Measurements from ENCODE around the gene UHRF1. TPM values are rescaled to one million over a fixed set of nuclear protein-coding genes. Genes with fewer than 3 reads are reported as not detected.

The UHRF1 gene
- total and polyA plus RNA-seq, 2 donors from 2014 or later, result 0.19 to 3.1 TPM

- intact Hi-C loops (cut with DNase I), result no loop called here
- Histone ChIP-seq H3K4me3 (ENCODE audit: low read length in 3 of 3) (peak overlapping the region; percentile 49 to 73 (median 58)), H3K27ac (ENCODE audit: low read depth in 2 of 2, low read length in 2 of 2) (no peak overlapping the region), H3K27me3 (ENCODE audit: control insufficient read depth, insufficient read depth, low read length) (no peaks in the 10 kb centered on the region), H3K4me1 (ENCODE audit: control insufficient read depth in 2 of 3, insufficient read depth in 2 of 3, low read depth in 1 of 3, low read length in 3 of 3) (peaks cover 0 to 30% (median 9%) of the 10 kb centered on the region in 3 donors), H3K9me3 (ENCODE audit: control insufficient read depth in 2 of 3, insufficient read depth in 1 of 3, low read length in 3 of 3) (no peaks in the 10 kb centered on the region), H3K36me3 (ENCODE audit: control insufficient read depth in 2 of 3, insufficient read depth in 3 of 3, low read length in 3 of 3) (no peaks in the 10 kb centered on the region), H3K9ac (ENCODE audit: low read length in 3 of 3) (peak overlapping the region; percentile 33 to 80 (median 48))
- FAIRE-seq (no peak), DNase-seq (peak in 1 of 5 donors; percentile 72)
- no peak for TF ChIP-seq CTCF (IDR thresholded peaks at IDR 0.05; ENCODE audit: borderline replicate concordance, extremely low read depth, insufficient read depth)
These were observed 60.7 kb downstream of the UHRF1 start for GRCh38 chr19:4969772-4970531.

GRCh38 chr19:4970558-4971423 lies 61.5 kb downstream of the UHRF1 start:
- peaks cover 0 to 30% (median 12%) of the 10 kb centered on the region in 3 donors for H3K4me1 ChIP-seq (ENCODE audit: control insufficient read depth in 2 of 3, insufficient read depth in 2 of 3, low read depth in 1 of 3, low read length in 3 of 3)
- no peak for FAIRE-seq
- H3K27ac ChIP-seq (ENCODE audit: low read depth in 2 of 2, low read length in 2 of 2), result peak overlapping the region in 1 of 2 donors; percentile 27
- no peaks in the 10 kb centered on the region for H3K27me3 ChIP-seq (ENCODE audit: control insufficient read depth, insufficient read depth, low read length)
- peak in 2 of 5 donors; percentile 36 to 59 for DNase-seq
- no peaks in the 10 kb centered on the region for H3K9me3 ChIP-seq (ENCODE audit: control insufficient read depth in 2 of 3, insufficient read depth in 1 of 3, low read length in 3 of 3)
- peak overlapping the region in 2 of 3 donors; percentile 37 to 80 for H3K9ac ChIP-seq (ENCODE audit: low read length in 3 of 3)
- TF ChIP-seq CTCF (IDR thresholded peaks at IDR 0.05; ENCODE audit: borderline replicate concordance, extremely low read depth, insufficient read depth), result no peak
- H3K4me3 ChIP-seq (ENCODE audit: low read length in 3 of 3), result peak overlapping the region in 2 of 3 donors; percentile 58 to 73
- intact Hi-C loops (cut with DNase I), result no loop called here
- H3K36me3 ChIP-seq (ENCODE audit: control insufficient read depth in 2 of 3, insufficient read depth in 3 of 3, low read length in 3 of 3), result no peaks in the 10 kb centered on the region

DNA sequence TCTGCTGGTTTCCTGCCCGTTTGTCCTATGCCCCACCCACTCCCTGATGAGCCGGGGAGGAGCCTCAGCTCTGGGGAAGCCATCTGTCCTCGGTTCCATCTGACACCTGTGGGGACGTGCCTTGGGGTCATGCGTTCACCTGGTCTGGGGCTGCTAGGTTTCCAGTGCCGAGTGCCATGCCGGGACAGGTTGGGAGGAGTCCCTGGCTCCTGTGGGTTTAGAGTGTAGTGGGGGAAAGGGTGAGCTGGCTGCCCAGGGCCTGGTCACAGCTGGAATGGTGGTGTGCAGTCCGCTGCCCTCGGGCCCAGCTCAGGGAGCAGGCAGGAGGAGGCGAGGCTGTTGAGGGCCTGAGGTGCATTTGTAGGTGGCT lies 62.1 kb downstream of the UHRF1 start:
- no peaks in the 10 kb centered on the region for H3K27me3 ChIP-seq (ENCODE audit: control insufficient read depth, insufficient read depth, low read length)
- FAIRE-seq (no peak), DNase-seq (peak in 3 of 5 donors; percentile 42 to 71 (median 60))
- H3K9ac ChIP-seq (ENCODE audit: low read length in 3 of 3), result no peak overlapping the region
- H3K36me3 ChIP-seq (ENCODE audit: control insufficient read depth in 2 of 3, insufficient read depth in 3 of 3, low read length in 3 of 3), result no peaks in the 10 kb centered on the region
- H3K27ac ChIP-seq (ENCODE audit: low read depth in 2 of 2, low read length in 2 of 2), result peak overlapping the region in 1 of 2 donors; percentile 27
- no peak for TF ChIP-seq CTCF (IDR thresholded peaks at IDR 0.05; ENCODE audit: borderline replicate concordance, extremely low read depth, insufficient read depth)
- H3K9me3 ChIP-seq (ENCODE audit: control insufficient read depth in 2 of 3, insufficient read depth in 1 of 3, low read length in 3 of 3), result no peaks in the 10 kb centered on the region
- peak overlapping the region in 2 of 3 donors; percentile 58 to 73 for H3K4me3 ChIP-seq (ENCODE audit: low read length in 3 of 3)
- intact Hi-C loops (cut with DNase I), result no loop called here
- peaks cover 0 to 31% (median 18%) of the 10 kb centered on the region in 3 donors for H3K4me1 ChIP-seq (ENCODE audit: control insufficient read depth in 2 of 3, insufficient read depth in 2 of 3, low read depth in 1 of 3, low read length in 3 of 3)
